Choroid plexus epithelial cell (primary cell): Measurements from ENCODE around the gene PTPRE.

ENCODE experiments used
- DNase-seq: peaks from one replicate; pipeline ENCODE4 v3.0.0-alpha.2; 2010; ENCODE audit warnings: low read depth
- H3K4me3 ChIP-seq: 2 replicates; pipeline ENCODE4 v1.5.1; 2011; ENCODE audit warnings: low read depth, mild to moderate bottlenecking, control low read depth, low read length, moderate library complexity
- TF ChIP-seq, protein P1 (sequence below): conservative IDR thresholded peaks from 2 replicates; pipeline ENCODE4 v1.5.1; 2011; ENCODE audit warnings: low read depth, mild to moderate bottlenecking, control low read depth, inconsistent platforms, low read length, moderate library complexity

PTPRE gene

GRCh38 chr10:128007056-128007455 is 100.2 kb downstream of the PTPRE start:
- TF ChIP-seq, protein P1, sequence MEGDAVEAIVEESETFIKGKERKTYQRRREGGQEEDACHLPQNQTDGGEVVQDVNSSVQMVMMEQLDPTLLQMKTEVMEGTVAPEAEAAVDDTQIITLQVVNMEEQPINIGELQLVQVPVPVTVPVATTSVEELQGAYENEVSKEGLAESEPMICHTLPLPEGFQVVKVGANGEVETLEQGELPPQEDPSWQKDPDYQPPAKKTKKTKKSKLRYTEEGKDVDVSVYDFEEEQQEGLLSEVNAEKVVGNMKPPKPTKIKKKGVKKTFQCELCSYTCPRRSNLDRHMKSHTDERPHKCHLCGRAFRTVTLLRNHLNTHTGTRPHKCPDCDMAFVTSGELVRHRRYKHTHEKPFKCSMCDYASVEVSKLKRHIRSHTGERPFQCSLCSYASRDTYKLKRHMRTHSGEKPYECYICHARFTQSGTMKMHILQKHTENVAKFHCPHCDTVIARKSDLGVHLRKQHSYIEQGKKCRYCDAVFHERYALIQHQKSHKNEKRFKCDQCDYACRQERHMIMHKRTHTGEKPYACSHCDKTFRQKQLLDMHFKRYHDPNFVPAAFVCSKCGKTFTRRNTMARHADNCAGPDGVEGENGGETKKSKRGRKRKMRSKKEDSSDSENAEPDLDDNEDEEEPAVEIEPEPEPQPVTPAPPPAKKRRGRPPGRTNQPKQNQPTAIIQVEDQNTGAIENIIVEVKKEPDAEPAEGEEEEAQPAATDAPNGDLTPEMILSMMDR, result no peak
- no peak overlapping the region for H3K4me3 ChIP-seq
- DNase-seq, result no peak

- DNase-seq, result no peak
- TF ChIP-seq, protein P1, result no peak
- H3K4me3 ChIP-seq, result no peak overlapping the region
Observed at GRCh38 chr10:128007971-128008370, 101.1 kb downstream of the PTPRE start.

GRCh38 chr10:128008521-128009250 is 101.8 kb downstream of the PTPRE start:
- no peak overlapping the region for H3K4me3 ChIP-seq
- DNase-seq, result no peak
- TF ChIP-seq, protein P1, result no peak

DNA sequence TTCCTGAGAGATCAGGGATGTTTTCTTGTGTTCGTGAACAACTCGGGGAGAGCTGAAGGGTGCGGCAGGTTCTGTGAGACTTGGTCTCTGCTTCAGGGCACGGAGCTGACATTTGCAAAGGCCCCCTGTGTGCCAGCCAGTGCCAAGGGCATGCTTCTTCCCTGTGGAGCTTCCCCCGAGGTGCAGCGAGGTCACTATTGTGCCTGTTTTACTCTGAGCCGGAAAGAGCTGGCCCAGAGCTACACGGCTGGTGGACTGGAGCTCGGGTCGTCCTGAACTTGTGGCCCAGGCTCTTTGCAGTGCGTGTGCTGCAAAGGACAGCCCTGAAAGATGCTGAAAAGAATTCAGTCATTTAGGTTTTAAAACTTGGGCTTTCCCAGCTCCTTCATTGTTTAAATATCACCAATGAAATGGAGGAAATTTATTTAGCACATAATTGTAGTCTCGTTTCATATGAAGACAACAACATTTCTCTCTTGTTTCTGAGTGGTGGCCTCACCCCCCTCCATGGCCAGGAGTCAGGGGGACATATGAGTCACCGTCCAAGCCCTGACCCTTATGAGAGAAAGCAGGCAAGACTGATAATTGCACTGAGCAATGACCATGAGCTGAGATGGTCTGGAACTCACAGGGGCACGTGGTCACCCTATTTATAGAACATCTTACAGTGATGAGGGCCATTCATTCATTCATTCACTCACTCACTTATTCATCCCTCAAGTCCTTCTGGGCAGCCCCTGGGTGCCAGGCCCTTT is 102.6 kb downstream of the PTPRE start:
- TF ChIP-seq, protein P1, result no peak
- H3K4me3 ChIP-seq, result no peak overlapping the region
- DNase-seq, result peak; percentile 73

DNA sequence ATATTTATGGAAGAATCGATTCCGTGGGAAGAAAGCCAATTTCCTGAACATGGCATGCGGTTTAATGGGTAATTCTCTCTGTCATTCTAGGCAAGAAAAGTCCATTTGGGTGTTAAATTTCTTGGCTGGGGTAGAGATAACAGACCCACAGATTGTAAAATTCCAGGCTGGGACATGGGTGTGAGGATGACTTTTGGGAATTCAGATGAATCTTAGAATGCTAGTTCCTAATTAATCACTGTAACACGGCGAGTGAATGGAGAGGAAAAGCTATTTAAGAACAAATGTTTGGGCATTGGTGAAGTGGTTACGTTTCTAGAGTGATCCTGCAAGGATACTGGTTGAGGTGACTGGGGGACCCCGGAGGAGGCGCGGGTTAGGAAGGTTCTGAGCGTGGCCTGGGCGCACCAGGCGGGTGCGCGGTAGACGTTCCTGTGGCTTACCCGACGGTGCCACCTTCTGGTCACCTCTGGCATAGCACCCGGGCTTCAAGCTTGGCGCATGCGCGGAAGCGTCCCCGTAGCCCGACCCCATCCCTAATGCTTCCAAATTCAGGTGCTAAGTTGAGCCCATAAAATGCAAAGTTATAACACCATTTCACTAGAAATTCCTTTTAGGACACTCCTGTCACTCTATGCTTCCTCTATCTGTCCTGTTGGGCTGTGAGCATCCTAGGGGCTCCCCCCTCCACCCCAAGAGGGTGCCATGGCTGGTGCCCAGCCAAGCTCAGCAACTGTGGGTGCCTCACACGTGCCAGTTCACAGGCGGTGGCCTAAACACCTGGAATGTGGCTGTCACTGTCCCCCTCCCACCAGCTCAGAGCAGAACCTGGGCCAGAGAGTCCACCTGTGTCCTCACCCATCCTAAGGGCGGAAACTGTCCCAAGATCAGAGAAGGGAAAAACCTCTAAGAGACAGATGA is 104.4 kb downstream of the PTPRE start:
- TF ChIP-seq, protein P1, result peak; percentile 97
- peak; percentile 65 for DNase-seq
- peak overlapping the region; percentile 22 for H3K4me3 ChIP-seq

DNA sequence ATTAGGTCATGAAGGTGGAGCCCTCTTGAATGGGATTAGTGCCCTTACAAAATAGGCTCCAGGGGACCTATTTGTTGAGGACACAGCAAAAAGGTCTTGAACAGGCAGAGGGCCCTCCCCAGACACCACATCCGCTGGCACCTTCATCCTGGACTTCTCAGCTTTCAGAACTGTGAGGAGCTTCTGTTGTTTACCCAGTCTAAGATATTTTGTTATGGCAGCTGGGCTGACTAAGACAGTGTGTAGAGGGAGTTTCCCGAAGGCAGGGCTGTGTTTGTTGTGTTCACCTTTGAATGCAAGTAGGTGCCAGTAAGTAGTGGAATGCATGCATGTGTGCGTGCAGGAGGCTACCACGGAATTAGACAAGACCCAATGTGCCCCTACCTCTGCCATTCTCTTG is 106.7 kb downstream of the PTPRE start:
- no peak overlapping the region for H3K4me3 ChIP-seq
- TF ChIP-seq, protein P1, result no peak
- no peak for DNase-seq
